ENCODE results near the gene SHTN1.

Gene SHTN1

GRCh38 chr10:116861796-116862195 lies 143.2 kb downstream of the SHTN1 start:
- Histone ChIP-seq H3K4me1 (ENCODE audit: control insufficient read depth, insufficient read depth, low read length) (no peaks in the 10 kb centered on the region), H3K4me3 (ENCODE audit: low read length) (no peak overlapping the region), H3K9me3 (ENCODE audit: control insufficient read depth, low read length) (no peaks in the 10 kb centered on the region), H3K36me3 (ENCODE audit: control insufficient read depth, insufficient read depth, low read length) (no peaks in the 10 kb centered on the region), H3K9ac (ENCODE audit: low read length) (no peak overlapping the region), H3K27me3 (ENCODE audit: control insufficient read depth, insufficient read depth, low read length) (no peaks in the 10 kb centered on the region)

DNA sequence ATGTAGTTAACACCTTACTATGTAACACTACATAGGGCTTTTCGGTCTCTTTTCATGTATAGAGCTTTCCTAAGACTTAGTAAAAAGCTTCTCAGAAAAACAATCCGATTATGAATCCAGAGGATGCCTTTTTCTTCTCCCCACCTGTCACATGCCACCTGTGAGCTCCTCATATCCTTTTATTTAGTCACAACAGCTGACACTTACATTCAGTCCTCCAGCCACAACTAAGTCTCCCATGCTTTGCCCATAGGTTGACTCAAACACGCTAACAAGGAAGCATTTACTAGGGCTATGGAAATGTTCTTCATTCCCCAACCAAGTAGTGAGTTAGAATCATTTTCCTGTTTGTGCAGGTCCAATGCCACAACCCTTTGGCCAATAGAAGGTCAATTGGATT lies 147.8 kb downstream of the SHTN1 start:
- Histone ChIP-seq H3K9me3 (ENCODE audit: control insufficient read depth, low read length) (no peaks in the 10 kb centered on the region), H3K27me3 (ENCODE audit: control insufficient read depth, insufficient read depth, low read length) (no peaks in the 10 kb centered on the region), H3K9ac (ENCODE audit: low read length) (no peak overlapping the region), H3K4me1 (ENCODE audit: control insufficient read depth, insufficient read depth, low read length) (no peaks in the 10 kb centered on the region), H3K36me3 (ENCODE audit: control insufficient read depth, insufficient read depth, low read length) (no peaks in the 10 kb centered on the region), H3K4me3 (ENCODE audit: low read length) (no peak overlapping the region)

GRCh38 chr10:116853701-116854100 lies 151.3 kb downstream of the SHTN1 start:
- Histone ChIP-seq H3K4me1 (ENCODE audit: control insufficient read depth, insufficient read depth, low read length) (peaks cover 7% of the 10 kb centered on the region), H3K9ac (ENCODE audit: low read length) (no peak overlapping the region), H3K27me3 (ENCODE audit: control insufficient read depth, insufficient read depth, low read length) (no peaks in the 10 kb centered on the region), H3K9me3 (ENCODE audit: control insufficient read depth, low read length) (no peaks in the 10 kb centered on the region), H3K4me3 (ENCODE audit: low read length) (no peak overlapping the region), H3K36me3 (ENCODE audit: control insufficient read depth, insufficient read depth, low read length) (no peaks in the 10 kb centered on the region)

DNA sequence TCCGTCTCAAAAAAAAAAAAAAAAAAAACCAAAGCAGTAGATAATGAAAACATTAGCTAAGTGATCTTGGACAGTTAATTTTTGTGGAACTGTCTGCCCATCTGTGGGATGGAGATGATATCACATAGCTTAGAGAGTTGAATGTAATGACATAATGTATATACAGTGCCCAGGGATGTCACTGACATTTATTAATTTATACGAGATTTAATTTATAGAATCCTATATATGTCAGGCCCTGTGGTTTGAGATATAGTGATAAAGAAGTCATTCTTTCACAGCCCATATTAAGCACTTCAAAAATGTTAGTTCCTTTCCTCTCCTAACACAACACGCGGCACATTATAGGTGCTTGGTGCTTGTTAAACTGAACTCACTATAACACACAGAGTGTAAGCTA lies 151.7 kb downstream of the SHTN1 start:
- no peaks in the 10 kb centered on the region for H3K9me3 ChIP-seq (ENCODE audit: control insufficient read depth, low read length)
- peaks cover 7% of the 10 kb centered on the region for H3K4me1 ChIP-seq (ENCODE audit: control insufficient read depth, insufficient read depth, low read length)
- no peak overlapping the region for H3K9ac ChIP-seq (ENCODE audit: low read length)
- H3K27me3 ChIP-seq (ENCODE audit: control insufficient read depth, insufficient read depth, low read length) = no peaks in the 10 kb centered on the region
- no peak overlapping the region for H3K4me3 ChIP-seq (ENCODE audit: low read length)
- H3K36me3 ChIP-seq (ENCODE audit: control insufficient read depth, insufficient read depth, low read length) = no peaks in the 10 kb centered on the region

DNA sequence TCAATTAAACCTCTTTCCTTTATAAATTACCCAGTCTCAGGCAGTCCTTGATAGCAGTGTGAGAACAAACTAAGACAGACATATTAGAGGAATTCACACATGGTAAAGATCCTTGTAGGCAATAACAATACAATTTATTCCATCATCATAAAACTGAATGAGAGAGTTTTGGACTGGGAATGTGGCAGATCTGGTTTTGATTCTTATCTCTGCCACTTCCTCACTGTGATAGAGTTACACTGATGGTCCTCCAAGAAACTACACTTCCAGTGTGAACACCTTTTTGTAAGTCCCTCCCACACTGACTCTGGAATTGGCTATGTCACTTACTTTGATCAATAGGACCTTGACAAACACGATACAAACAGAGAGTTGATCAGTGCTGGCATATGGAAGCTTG lies 152.7 kb downstream of the SHTN1 start:
- Histone ChIP-seq H3K4me3 (ENCODE audit: low read length) (no peak overlapping the region), H3K9me3 (ENCODE audit: control insufficient read depth, low read length) (no peaks in the 10 kb centered on the region), H3K9ac (ENCODE audit: low read length) (no peak overlapping the region), H3K27me3 (ENCODE audit: control insufficient read depth, insufficient read depth, low read length) (no peaks in the 10 kb centered on the region), H3K36me3 (ENCODE audit: control insufficient read depth, insufficient read depth, low read length) (no peaks in the 10 kb centered on the region), H3K4me1 (ENCODE audit: control insufficient read depth, insufficient read depth, low read length) (peaks cover 14% of the 10 kb centered on the region)

- Histone ChIP-seq H3K4me3 (ENCODE audit: low read length) (peak overlapping the region; percentile 81), H3K9me3 (ENCODE audit: control insufficient read depth, low read length) (no peaks in the 10 kb centered on the region), H3K36me3 (ENCODE audit: control insufficient read depth, insufficient read depth, low read length) (no peaks in the 10 kb centered on the region), H3K27me3 (ENCODE audit: control insufficient read depth, insufficient read depth, low read length) (no peaks in the 10 kb centered on the region), H3K9ac (ENCODE audit: low read length) (peak overlapping the region; percentile 65), H3K4me1 (ENCODE audit: control insufficient read depth, insufficient read depth, low read length) (peaks cover 14% of the 10 kb centered on the region)
Measured at GRCh38 chr10:116850058-116850611, 154.9 kb downstream of the SHTN1 start.

GRCh38 chr10:116849248-116850057 lies 155.5 kb downstream of the SHTN1 start, which contains the start of gene ENO4:
ENO4 (plus strand) TSS chr10:116849499; CDS start chr10:116849567, 68 bp downstream.
- Histone ChIP-seq H3K4me1 (ENCODE audit: control insufficient read depth, insufficient read depth, low read length) (peaks cover 14% of the 10 kb centered on the region), H3K4me3 (ENCODE audit: low read length) (peak within 1 kb of the TSS; percentile 81), H3K36me3 (ENCODE audit: control insufficient read depth, insufficient read depth, low read length) (no peaks in the 10 kb centered on the region), H3K9ac (ENCODE audit: low read length) (peak within 1 kb of the TSS; percentile 87), H3K9me3 (ENCODE audit: control insufficient read depth, low read length) (no peaks in the 10 kb centered on the region), H3K27me3 (ENCODE audit: control insufficient read depth, insufficient read depth, low read length) (no peaks in the 10 kb centered on the region)

GRCh38 chr10:116848944-116849247 lies 156.1 kb downstream of the SHTN1 start:
- peak overlapping the region; percentile 87 for H3K9ac ChIP-seq (ENCODE audit: low read length)
- peaks cover 14% of the 10 kb centered on the region for H3K4me1 ChIP-seq (ENCODE audit: control insufficient read depth, insufficient read depth, low read length)
- no peaks in the 10 kb centered on the region for H3K27me3 ChIP-seq (ENCODE audit: control insufficient read depth, insufficient read depth, low read length)
- H3K9me3 ChIP-seq (ENCODE audit: control insufficient read depth, low read length) = no peaks in the 10 kb centered on the region
- H3K4me3 ChIP-seq (ENCODE audit: low read length) = peak overlapping the region; percentile 81
- no peaks in the 10 kb centered on the region for H3K36me3 ChIP-seq (ENCODE audit: control insufficient read depth, insufficient read depth, low read length)

GRCh38 chr10:116848032-116848943 lies 156.7 kb downstream of the SHTN1 start:
- Histone ChIP-seq H3K4me3 (ENCODE audit: low read length) (peak overlapping the region; percentile 81), H3K9ac (ENCODE audit: low read length) (peak overlapping the region; percentile 87), H3K27me3 (ENCODE audit: control insufficient read depth, insufficient read depth, low read length) (no peaks in the 10 kb centered on the region), H3K4me1 (ENCODE audit: control insufficient read depth, insufficient read depth, low read length) (peaks cover 14% of the 10 kb centered on the region), H3K36me3 (ENCODE audit: control insufficient read depth, insufficient read depth, low read length) (no peaks in the 10 kb centered on the region), H3K9me3 (ENCODE audit: control insufficient read depth, low read length) (no peaks in the 10 kb centered on the region)

DNA sequence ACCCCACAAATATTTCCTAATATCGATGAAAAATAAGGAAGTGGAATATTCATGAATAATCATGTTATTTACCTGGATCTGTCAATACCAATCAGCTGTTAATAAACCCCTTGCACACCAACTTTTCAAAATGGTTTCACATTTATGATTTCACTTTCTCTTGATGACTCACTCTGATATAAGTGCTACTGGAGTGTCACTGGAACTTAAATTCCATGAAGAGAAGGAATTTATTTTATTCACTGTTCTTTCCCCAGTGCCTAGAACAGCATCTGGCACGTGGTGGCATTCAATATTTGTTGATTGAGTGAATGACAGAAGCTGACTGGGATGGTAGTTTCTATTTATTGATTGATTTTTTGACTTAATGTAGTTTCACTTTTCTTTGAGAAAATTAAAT lies 159.2 kb downstream of the SHTN1 start:
- H3K9ac ChIP-seq (ENCODE audit: low read length) = no peak overlapping the region
- H3K9me3 ChIP-seq (ENCODE audit: control insufficient read depth, low read length) = no peaks in the 10 kb centered on the region
- H3K27me3 ChIP-seq (ENCODE audit: control insufficient read depth, insufficient read depth, low read length) = no peaks in the 10 kb centered on the region
- H3K4me1 ChIP-seq (ENCODE audit: control insufficient read depth, insufficient read depth, low read length) = peaks cover 14% of the 10 kb centered on the region
- no peak overlapping the region for H3K4me3 ChIP-seq (ENCODE audit: low read length)
- no peaks in the 10 kb centered on the region for H3K36me3 ChIP-seq (ENCODE audit: control insufficient read depth, insufficient read depth, low read length)

DNA sequence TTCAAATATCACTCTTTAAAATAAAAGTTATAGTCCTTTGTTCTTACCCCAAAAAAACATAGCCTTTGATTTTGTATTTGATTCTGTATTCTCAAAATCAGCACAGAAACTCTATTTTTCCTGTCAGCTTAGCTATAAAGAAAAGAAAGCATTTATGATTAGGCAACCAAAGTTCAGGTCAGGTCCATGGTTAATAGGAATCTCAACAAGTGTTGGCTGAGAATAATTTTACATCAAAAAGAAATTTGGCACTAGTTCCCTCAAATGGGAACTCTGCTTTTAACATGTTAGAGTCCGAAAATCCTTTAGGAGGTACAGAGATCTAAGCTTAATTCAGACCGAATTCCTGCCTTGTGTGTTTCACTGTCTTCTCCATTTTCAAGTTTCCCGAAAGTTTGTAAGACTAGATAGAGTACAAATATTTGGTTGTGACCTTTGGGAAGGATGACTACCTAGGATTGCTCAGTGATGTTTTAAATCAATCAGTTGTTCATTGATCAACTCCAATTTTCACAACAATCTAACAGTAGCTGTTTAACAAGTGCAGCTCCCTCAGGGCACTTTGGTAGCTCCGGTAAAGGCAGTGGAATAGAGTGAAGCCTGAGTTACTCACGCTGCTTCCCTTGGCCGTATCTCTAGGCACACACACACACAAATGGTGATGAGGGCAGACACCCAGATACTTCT lies 164.5 kb downstream of the SHTN1 start:
- no peaks in the 10 kb centered on the region for H3K9me3 ChIP-seq (ENCODE audit: control insufficient read depth, low read length)
- no peak overlapping the region for H3K4me3 ChIP-seq (ENCODE audit: low read length)
- no peaks in the 10 kb centered on the region for H3K4me1 ChIP-seq (ENCODE audit: control insufficient read depth, insufficient read depth, low read length)
- no peak overlapping the region for H3K9ac ChIP-seq (ENCODE audit: low read length)
- H3K36me3 ChIP-seq (ENCODE audit: control insufficient read depth, insufficient read depth, low read length) = no peaks in the 10 kb centered on the region
- no peaks in the 10 kb centered on the region for H3K27me3 ChIP-seq (ENCODE audit: control insufficient read depth, insufficient read depth, low read length)
